ENCODE results near the gene KCNQ4.

The KCNQ4 gene

GRCh38 chr1:40780678-40781607 lies 2.6 kb upstream of the KCNQ4 start:
- H3K36me3 ChIP-seq (ENCODE audit: insufficient read depth, low read length): peaks cover 6% of the 10 kb centered on the region; the same call in 1 of the 2 replicates
- peaks cover 14% of the 10 kb centered on the region for H3K9me3 ChIP-seq (ENCODE audit: insufficient read depth, low read length, severe bottlenecking)
- H3K4me1 ChIP-seq (ENCODE audit: insufficient read depth, low read length): no peaks in the 10 kb centered on the region
- H2AFZ ChIP-seq (ENCODE audit: low read depth, low read length): no peak overlapping the region
- no peaks in the 10 kb centered on the region for H4K20me1 ChIP-seq (ENCODE audit: insufficient read depth, low read length)
- TF ChIP-seq CTCF (IDR thresholded peaks at IDR 0.05; ENCODE audit: borderline replicate concordance, extremely low read depth, low read length, poor library complexity, severe bottlenecking) (no peak), EZH2 (IDR thresholded peaks at IDR 0.05; ENCODE audit: borderline replicate concordance, low read depth, low read length, severe bottlenecking) (no peak)
- H3K79me2 ChIP-seq (ENCODE audit: insufficient read depth, low read length): no peaks in the 10 kb centered on the region
- no peak for ATAC-seq (ENCODE audit: insufficient read depth, low read depth)
- H3K4me2 ChIP-seq (ENCODE audit: insufficient read depth, low read length): no peak overlapping the region
- no peaks in the 10 kb centered on the region for H3K27me3 ChIP-seq (ENCODE audit: insufficient read depth, low read length, poor library complexity)
- no peak for DNase-seq
- no peak overlapping the region for H3K4me3 ChIP-seq (ENCODE audit: low read depth in 1 of 2, low read length in 2 of 2)
- no peak overlapping the region for H3K9ac ChIP-seq (ENCODE audit: low read depth, low read length)
- H3K27ac ChIP-seq (ENCODE audit: low read length): no peak overlapping the region

GRCh38 chr1:40781608-40781971 lies 2.0 kb upstream of the KCNQ4 start:
- peaks cover 8% of the 10 kb centered on the region for H3K9me3 ChIP-seq (ENCODE audit: insufficient read depth, low read length, severe bottlenecking)
- H2AFZ ChIP-seq (ENCODE audit: low read depth, low read length): no peak overlapping the region
- H3K36me3 ChIP-seq (ENCODE audit: insufficient read depth, low read length): no peaks in the 10 kb centered on the region
- DNase-seq (no peak), ATAC-seq (ENCODE audit: insufficient read depth, low read depth) (no peak)
- no peaks in the 10 kb centered on the region for H3K27me3 ChIP-seq (ENCODE audit: insufficient read depth, low read length, poor library complexity)
- H3K79me2 ChIP-seq (ENCODE audit: insufficient read depth, low read length): no peaks in the 10 kb centered on the region
- H3K4me1 ChIP-seq (ENCODE audit: insufficient read depth, low read length): no peaks in the 10 kb centered on the region
- H3K4me2 ChIP-seq (ENCODE audit: insufficient read depth, low read length): no peak overlapping the region
- H4K20me1 ChIP-seq (ENCODE audit: insufficient read depth, low read length): peaks cover 1% of the 10 kb centered on the region; the same call in 1 of the 2 replicates
- H3K27ac ChIP-seq (ENCODE audit: low read length): no peak overlapping the region
- no peak overlapping the region for H3K9ac ChIP-seq (ENCODE audit: low read depth, low read length)
- no peak for TF ChIP-seq EZH2 (IDR thresholded peaks at IDR 0.05; ENCODE audit: borderline replicate concordance, low read depth, low read length, severe bottlenecking)
- TF ChIP-seq CTCF (IDR thresholded peaks at IDR 0.05; ENCODE audit: borderline replicate concordance, extremely low read depth, low read length, poor library complexity, severe bottlenecking): no peak
- H3K4me3 ChIP-seq (ENCODE audit: low read depth in 1 of 2, low read length in 2 of 2): no peak overlapping the region

GRCh38 chr1:40782371-40782956 lies 1.1 kb upstream of the KCNQ4 start:
- H2AFZ ChIP-seq (ENCODE audit: low read depth, low read length): no peak overlapping the region
- H3K36me3 ChIP-seq (ENCODE audit: insufficient read depth, low read length): no peaks in the 10 kb centered on the region
- H3K27ac ChIP-seq (ENCODE audit: low read length): no peak overlapping the region
- H3K4me1 ChIP-seq (ENCODE audit: insufficient read depth, low read length): no peaks in the 10 kb centered on the region
- TF ChIP-seq EZH2 (IDR thresholded peaks at IDR 0.05; ENCODE audit: borderline replicate concordance, low read depth, low read length, severe bottlenecking) (no peak), CTCF (IDR thresholded peaks at IDR 0.05; ENCODE audit: borderline replicate concordance, extremely low read depth, low read length, poor library complexity, severe bottlenecking) (no peak)
- peaks cover under 1% of the 10 kb centered on the region for H3K9me3 ChIP-seq (ENCODE audit: insufficient read depth, low read length, severe bottlenecking)
- H3K4me2 ChIP-seq (ENCODE audit: insufficient read depth, low read length): no peak overlapping the region
- no peaks in the 10 kb centered on the region for H3K79me2 ChIP-seq (ENCODE audit: insufficient read depth, low read length)
- ATAC-seq (ENCODE audit: insufficient read depth, low read depth) (no peak), DNase-seq (no peak)
- H4K20me1 ChIP-seq (ENCODE audit: insufficient read depth, low read length): peaks cover 4% of the 10 kb centered on the region; the same call in 1 of the 2 replicates
- no peaks in the 10 kb centered on the region for H3K27me3 ChIP-seq (ENCODE audit: insufficient read depth, low read length, poor library complexity)
- H3K9ac ChIP-seq (ENCODE audit: low read depth, low read length): no peak overlapping the region
- H3K4me3 ChIP-seq (ENCODE audit: low read depth in 1 of 2, low read length in 2 of 2): no peak overlapping the region

Data from DND-41 (cell line).